ENCODE measurements around the gene STYXL1. TPM values are rescaled to one million over a fixed set of nuclear protein-coding genes. Genes with fewer than 3 reads are reported as not detected.

The STYXL1 gene
- total RNA-seq, 1 experiment from 2014 or later: 61.3 TPM

GRCh38 chr7:76069238-76069638 lies 21.4 kb upstream of the STYXL1 start:
- H2AFZ ChIP-seq (ENCODE audit: low read length): no peak overlapping the region
- no peaks in the 10 kb centered on the region for H3K79me2 ChIP-seq (ENCODE audit: low read length)
- ChIA-PET CTCF (interaction anchor here (0.6 to 1.6 kb wide), 10 partner anchors 18 to 200 kb away, joined by 3 to 18 read pairs (median 4); partner anchors contain the start of genes MDH2 and STYXL1), POLR2A (ENCODE audit: unreplicated experiment) (interaction anchor here (0.5 to 1.2 kb wide), 5 partner anchors 19 to 290 kb away, joined by 3 to 26 read pairs (median 3); partner anchors contain the start of genes MDH2, STYXL1 and YWHAG)
- peaks cover 33% of the 10 kb centered on the region for H3K4me1 ChIP-seq (ENCODE audit: insufficient read depth, low read length)
- TF ChIP-seq CTCF (conservative IDR thresholded peaks at IDR 0.05; ENCODE audit: low read depth, low read length) (peak; percentile 55), EZH2phosphoT487 (IDR thresholded peaks at IDR 0.05; ENCODE audit: borderline replicate concordance, low read length) (no peak)
- peak overlapping the region; percentile 17; the same call in 1 of the 2 replicates for H3K9ac ChIP-seq (ENCODE audit: low read length)
- H3K4me3 ChIP-seq (ENCODE audit: low read length): no peak overlapping the region
- H3K36me3 ChIP-seq (ENCODE audit: low read depth, low read length): peaks cover 25% of the 10 kb centered on the region
- H3K27me3 ChIP-seq (ENCODE audit: low read length): no peaks in the 10 kb centered on the region
- H3K9me3 ChIP-seq (ENCODE audit: low read length): no peaks in the 10 kb centered on the region
- intact Hi-C loops (cut with micrococcal nuclease): loop anchor here (1.0 to 2.0 kb wide), 3 partner anchors 18 to 61 kb away; no protein-coding TSS in a partner anchor
- H3K4me2 ChIP-seq (ENCODE audit: low read length): peak overlapping the region; percentile 40
- peak overlapping the region; percentile 73 for H3K27ac ChIP-seq (ENCODE audit: low read length)
- H3F3A ChIP-seq (ENCODE audit: low read length, unreplicated experiment): peaks cover 10% of the 10 kb centered on the region
- DNase-seq (peak; percentile 97), ATAC-seq (peak; percentile 79)
- H4K20me1 ChIP-seq (ENCODE audit: low read length): no peaks in the 10 kb centered on the region
- BruUV-seq (replicated peaks): no TSS peak
- no peaks in the 10 kb centered on the region for H3K9me2 ChIP-seq (replicated peaks; ENCODE audit: low read length)

- H4K20me1 ChIP-seq (ENCODE audit: low read length): no peaks in the 10 kb centered on the region
- H3K27ac ChIP-seq (ENCODE audit: low read length): peak overlapping the region; percentile 63
- peaks cover 43% of the 10 kb centered on the region for H3K36me3 ChIP-seq (ENCODE audit: low read depth, low read length)
- no peaks in the 10 kb centered on the region for H3K9me2 ChIP-seq (replicated peaks; ENCODE audit: low read length)
- no peak overlapping the region for H3K9ac ChIP-seq (ENCODE audit: low read length)
- no peaks in the 10 kb centered on the region for H3K79me2 ChIP-seq (ENCODE audit: low read length)
- ChIA-PET POLR2A (ENCODE audit: unreplicated experiment) (interaction anchor here (0.7 kb wide), 1 partner anchor 20 kb away, joined by 3 read pairs; no protein-coding TSS in a partner anchor), CTCF (interaction anchor here (0.6 kb wide), 1 partner anchor 20 kb away, joined by 3 read pairs; no protein-coding TSS in a partner anchor)
- H3F3A ChIP-seq (ENCODE audit: low read length, unreplicated experiment): peaks cover 10% of the 10 kb centered on the region
- peaks cover 33% of the 10 kb centered on the region for H3K4me1 ChIP-seq (ENCODE audit: insufficient read depth, low read length)
- DNase-seq (no peak), ATAC-seq (no peak)
- intact Hi-C loops (cut with micrococcal nuclease): no loop called here
- TF ChIP-seq EZH2phosphoT487 (IDR thresholded peaks at IDR 0.05; ENCODE audit: borderline replicate concordance, low read length) (no peak), EZH2 (IDR thresholded peaks at IDR 0.05; ENCODE audit: low read length, unreplicated experiment) (no peak), CTCF (conservative IDR thresholded peaks at IDR 0.05; ENCODE audit: low read depth, low read length) (no peak)
- BruUV-seq (replicated peaks): no TSS peak
- H3K4me2 ChIP-seq (ENCODE audit: low read length): peak overlapping the region; percentile 38; the same call in 1 of the 2 replicates
- H3K27me3 ChIP-seq (ENCODE audit: low read length): no peaks in the 10 kb centered on the region
- no peak overlapping the region for H2AFZ ChIP-seq (ENCODE audit: low read length)
- H3K4me3 ChIP-seq (ENCODE audit: low read length): no peak overlapping the region
- no peaks in the 10 kb centered on the region for H3K9me3 ChIP-seq (ENCODE audit: low read length)
Observed at GRCh38 chr7:76066716-76067503, 19.1 kb upstream of the STYXL1 start.

Measured in PC-3 (cell line).